COLO668 (cell line): ENCODE measurements around the gene ASRGL1.
"Not testable (repeated sequence)": the region's sequence is repeated elsewhere in the genome, so short reads cannot be mapped to it uniquely, and the experiment has no call there.

Experiments
- DNase-seq: peaks from one replicate; lab custom pipeline; 2025; ENCODE audit not compliant: unreplicated experiment; lab: John Stamatoyannopoulos, UW

ASRGL1 gene

DNA sequence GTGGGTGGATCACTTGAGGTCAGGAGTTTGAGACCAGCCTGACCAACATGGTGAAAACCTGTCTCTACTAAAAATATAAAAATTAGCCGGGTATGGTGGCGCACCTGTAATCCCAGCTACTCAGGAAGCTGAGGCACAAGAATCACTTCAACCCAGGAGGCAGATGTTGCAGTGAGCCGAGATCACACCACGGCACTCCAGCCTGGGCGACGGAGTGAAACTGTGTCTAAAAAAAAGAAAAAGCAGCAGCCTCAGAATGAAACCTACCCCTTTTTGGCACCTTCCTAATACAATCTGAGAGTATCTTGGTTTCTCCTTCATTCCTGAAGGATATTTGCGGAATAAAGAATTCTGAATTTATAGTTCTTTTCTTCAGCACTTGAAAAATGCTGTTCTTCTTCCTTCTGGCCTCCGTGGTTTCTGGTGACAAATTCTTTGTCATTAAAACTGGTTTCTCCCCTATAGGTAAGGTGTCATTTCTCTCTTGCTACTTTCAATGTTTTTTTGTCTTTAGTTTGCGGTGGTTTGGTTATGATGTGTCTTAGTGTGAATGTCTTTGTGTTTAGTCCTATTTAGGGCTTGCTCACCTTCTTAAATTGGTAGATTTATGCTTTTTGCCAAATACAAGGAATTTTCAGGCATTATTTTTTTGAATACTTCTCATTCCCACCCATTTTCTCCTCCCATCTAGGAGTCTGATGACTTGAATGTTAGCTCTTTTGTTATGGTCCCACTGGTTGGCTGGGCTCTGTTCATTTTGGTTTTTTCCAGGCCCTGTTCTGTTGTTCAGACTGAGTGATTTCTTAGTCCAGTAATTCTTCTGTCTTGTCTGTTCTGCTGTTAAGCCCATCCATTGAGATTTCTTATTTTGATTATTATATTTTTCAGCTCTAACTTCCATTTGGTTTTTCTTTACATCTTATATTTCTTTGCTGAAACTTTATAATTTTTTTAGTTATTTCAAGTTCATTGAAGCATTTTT, 15.4 kb downstream of the ASRGL1 start:
- no peak for DNase-seq

DNA sequence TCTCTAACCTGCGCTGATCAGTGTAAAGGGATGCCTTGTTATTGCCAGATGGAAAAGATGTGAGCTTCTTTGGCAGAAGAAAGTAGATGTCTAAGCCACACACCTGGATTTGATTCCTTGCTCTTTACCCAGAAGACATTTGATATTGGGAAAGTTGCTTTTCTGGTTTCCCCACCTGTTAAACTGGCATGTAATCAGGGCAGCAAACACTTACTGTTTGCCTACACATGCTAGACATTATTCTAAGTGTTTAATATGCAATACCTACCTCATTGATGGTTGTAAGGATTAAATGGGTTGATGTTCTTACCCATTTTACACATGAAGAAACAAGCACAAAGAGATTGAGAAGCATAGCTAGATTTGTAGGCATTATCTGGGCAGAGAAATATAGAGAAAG, 16.6 kb downstream of the ASRGL1 start:
- peak; percentile 6 for DNase-seq

GRCh38 chr11:62358273-62358672, 21.0 kb downstream of the ASRGL1 start:
- DNase-seq = no peak

- DNase-seq = no peak
Measured at GRCh38 chr11:62359475-62359874, 22.2 kb downstream of the ASRGL1 start.

DNA sequence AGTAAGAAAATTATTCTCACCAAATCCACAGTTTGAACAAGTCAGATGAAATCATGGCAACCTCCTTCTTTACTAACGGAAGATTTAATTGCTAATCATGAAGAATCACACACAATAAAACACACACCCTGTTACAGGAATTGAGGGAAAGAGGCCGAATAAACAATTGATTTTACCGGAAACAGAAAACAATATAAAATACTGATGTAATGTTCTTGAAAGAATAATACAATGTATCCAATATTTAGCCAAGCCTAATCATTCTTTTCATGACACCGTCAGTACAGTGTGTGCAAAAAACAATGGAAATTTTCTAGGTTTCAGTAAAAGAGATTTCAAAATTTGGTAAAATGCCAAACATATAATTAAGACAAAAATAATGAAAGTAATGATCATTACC, 23.4 kb downstream of the ASRGL1 start:
- no peak for DNase-seq

- DNase-seq = not testable (repeated sequence)
Measured at GRCh38 chr11:62368861-62369477, 31.7 kb downstream of the ASRGL1 start.

DNA sequence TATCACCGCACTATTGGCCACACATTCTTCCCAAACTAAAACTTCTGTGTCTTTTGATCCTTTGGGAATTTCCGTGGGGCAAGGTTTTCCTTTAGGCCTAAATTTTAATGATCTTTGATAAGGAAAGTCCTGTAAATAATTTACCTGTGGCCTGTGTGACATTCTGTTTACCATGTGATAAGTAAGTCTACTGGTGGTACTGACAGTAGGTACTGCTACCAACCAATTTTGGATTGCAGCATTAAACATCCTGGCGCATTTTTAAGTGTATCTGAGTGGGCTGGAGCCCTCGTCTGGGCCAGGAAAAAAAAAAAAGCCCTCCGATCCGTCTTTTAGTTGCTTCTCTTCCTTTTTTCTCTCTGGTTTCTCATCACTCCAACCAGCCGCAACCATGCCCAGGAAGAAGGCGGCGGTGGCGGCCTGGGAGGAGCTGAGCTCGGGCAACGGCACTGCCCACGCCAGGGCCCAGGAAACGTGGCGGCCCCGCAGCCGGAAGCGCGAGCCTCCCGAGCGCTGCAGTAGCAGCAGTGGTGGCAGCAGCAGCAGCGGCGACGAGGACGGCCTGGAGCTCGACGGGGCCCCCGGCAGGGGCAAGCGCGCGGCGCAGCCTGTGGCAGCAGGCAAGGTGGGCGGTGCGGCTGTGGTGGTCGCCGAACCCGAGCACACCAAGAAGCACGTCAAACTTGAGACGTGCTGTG, 33.6 kb downstream of the ASRGL1 start:
- no peak for DNase-seq

DNA sequence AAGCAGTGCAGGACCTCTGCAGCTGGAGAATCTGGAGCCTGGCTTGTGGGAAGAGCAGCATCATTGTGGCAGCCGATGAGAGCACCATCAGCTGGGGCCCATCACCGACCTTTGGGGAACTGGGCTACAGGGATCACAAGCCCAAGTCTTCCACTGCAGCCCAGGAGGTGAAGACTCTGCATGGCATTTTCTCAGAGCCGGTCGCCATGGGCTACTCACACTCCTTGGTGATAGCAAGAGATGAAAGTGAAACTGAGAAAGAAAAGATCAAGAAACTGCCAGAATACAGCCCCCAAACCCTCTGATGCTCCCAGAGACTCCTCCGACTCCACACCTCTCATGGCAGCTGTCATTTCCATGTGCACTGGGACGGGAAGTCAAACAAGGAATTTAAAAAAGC, 35.6 kb downstream of the ASRGL1 start:
- DNase-seq = no peak

GRCh38 chr11:62373464-62374119, 36.3 kb downstream of the ASRGL1 start:
- no peak for DNase-seq

GRCh38 chr11:62374801-62375200, 37.6 kb downstream of the ASRGL1 start:
- no peak for DNase-seq

DNA sequence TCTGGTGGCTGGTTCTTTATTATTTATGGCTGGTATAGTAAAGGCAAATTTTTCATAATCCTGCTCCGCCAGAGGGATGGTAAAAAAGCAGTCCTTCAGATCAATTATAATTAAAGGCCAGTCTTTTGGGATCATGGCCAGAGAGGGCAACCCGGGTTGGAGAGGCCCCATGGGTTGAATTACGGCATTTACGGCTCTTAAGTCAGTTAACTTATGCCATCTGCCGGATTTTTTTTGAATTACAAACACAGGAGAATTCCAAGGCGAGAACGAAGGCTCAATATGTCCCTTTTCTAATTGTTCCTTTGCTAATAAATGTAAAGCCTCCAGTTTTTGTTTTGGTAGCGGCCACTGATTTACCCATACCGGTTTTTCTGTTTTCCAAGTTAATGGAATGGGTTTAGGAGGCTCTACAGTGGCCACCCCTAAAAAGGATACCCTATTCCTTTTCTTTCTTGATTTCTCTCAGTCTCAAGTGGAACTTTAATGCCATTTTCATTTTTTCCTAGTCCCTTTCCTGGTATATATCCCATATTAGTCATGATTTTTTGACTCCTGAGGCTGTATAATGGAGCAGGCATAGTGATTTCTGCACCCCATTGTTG, 41.3 kb downstream of the ASRGL1 start:
- DNase-seq = peak; percentile 16

DNA sequence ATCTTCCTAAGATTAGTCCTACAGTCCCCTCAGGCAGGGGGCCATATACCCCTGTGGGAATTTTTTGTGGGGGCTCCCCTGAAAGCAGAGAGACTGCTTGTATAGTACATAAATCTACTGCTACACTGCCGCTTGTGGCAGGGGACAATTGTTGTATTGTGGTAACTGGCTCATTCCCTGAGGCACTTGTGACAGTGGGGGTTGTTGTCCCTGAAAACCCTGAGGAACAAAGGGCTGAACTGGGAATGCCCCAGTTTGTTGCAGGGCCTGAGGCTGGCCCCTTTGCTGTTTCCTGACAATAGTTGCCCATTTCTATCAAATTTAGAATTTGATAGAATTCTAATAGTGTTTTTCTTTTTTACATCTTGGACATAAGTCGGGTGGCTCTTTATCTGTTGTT, 42.3 kb downstream of the ASRGL1 start:
- not testable (repeated sequence) for DNase-seq

GRCh38 chr11:62380821-62381245, 43.6 kb downstream of the ASRGL1 start:
- peak; percentile 37 for DNase-seq

DNA sequence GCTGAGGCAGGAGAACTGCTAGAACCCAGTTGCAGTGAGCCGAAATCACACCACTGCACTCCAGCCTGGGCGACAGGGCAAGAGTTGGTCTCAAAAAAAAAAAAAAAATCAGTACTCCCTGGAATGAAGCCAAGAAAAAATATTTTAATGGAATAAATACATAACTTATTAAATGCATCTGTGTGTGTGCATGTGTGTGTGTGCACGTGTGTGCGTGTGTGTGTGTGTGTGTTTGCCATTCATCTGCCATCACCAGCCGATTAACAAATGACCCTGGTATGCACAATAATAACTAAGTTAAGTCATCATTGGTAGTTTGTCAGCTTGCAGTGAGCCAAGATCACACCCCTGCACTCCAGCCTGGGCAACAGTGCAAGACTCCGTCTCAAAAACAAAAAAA, 46.6 kb downstream of the ASRGL1 start:
- DNase-seq = no peak

- DNase-seq = not testable (repeated sequence)
Measured at GRCh38 chr11:62386083-62386482, 48.8 kb downstream of the ASRGL1 start.

GRCh38 chr11:62387381-62387780, 50.1 kb downstream of the ASRGL1 start:
- DNase-seq = no peak

- DNase-seq = no peak
Measured at GRCh38 chr11:62388999-62389398, 51.8 kb downstream of the ASRGL1 start.

DNA sequence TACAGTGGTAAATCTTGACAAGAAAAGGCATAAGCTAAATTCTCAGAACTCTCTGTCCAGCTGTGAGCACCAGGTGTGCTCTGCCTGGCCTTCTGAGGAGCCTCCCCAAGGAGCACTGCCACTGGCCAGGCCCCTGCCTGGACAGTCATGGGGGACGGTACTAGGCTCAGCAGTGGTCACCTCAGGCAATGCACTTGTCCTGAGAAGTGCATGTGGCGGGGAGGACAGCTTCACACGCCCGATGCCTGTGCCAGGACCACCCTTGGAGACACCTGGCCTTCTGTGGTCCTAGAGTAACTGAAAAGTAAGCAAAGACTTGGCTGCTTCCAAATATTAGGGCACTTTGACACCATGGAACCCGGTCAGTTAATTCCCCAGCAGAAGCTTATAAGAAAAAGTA, 53.0 kb downstream of the ASRGL1 start:
- DNase-seq = no peak

DNA sequence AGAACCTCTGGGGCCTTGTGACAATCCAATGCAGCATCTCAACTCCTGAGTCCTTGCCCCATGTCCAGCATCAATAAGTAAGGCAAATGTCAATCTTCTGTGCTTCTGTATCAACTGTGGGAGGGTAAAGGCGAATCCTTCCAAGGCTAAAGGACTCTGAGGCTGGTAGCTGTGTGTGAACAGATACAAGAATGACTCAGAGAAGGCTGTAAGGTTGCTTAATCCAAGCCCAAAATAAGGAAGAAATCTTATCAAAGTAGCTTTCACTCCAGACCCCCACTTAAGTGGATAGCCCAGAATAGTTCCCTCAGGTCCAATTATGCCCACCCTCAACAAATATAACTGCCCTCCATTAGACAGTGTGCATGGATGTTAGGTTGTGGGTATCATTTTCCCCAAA, 53.5 kb downstream of the ASRGL1 start:
- DNase-seq = no peak

- DNase-seq = no peak
Measured at GRCh38 chr11:62391642-62392425, 54.6 kb downstream of the ASRGL1 start.
